ENCODE results near the gene SLC16A3. TPM values are rescaled to one million over a fixed set of nuclear protein-coding genes. Genes with fewer than 3 reads are reported as not detected.

The SLC16A3 gene
- total and polyA plus RNA-seq, 2 of the 4 experiments (the other 2 are of a cell fraction): 49.1 to 181 TPM

DNA sequence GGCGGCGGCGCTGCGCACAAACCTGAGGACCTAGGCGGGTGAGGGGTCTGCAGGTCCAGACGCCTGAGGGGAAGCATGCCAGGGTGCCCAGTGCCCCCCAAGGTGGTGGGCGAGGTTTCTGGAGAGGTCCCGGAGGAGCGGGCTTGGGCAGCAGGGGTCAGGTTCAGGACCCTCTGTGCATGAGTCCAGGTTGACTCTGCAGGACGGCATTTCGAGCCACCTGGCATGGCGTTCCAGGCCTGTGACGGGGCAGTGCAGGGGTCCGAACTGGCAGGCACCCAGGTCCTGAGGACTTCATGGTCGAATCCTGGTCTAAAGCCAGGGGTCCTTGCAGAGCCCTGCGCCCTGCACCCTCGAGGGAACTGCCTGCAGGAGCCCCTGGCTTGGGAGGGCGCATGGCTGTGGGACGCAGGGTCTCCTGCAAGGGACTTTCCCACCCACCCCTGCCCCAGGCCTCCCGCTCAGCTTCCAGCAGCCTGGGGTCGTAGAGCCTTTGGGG is 3.5 kb downstream of the SLC16A3 start:
- H3K4ac ChIP-seq (ENCODE audit: low read depth, low read length): no peak overlapping the region
- no peak for TF ChIP-seq CEBPB (IDR thresholded peaks at IDR 0.05; ENCODE audit: low read depth, low read length)
- H3K56ac ChIP-seq (ENCODE audit: extremely low read depth, insufficient read depth, low read length): no peak overlapping the region
- no peak overlapping the region for H4K8ac ChIP-seq (ENCODE audit: low read depth in 2 of 2, low read length in 2 of 2)
- no peak overlapping the region for H2BK120ac ChIP-seq (ENCODE audit: low read depth, low read length)
- intact Hi-C loops (cut with micrococcal nuclease) (no loop called here), dilution Hi-C loops (cut with HindIII; ENCODE audit: low sequenced_read_pairs, unreplicated experiment) (no loop called here), in situ Hi-C loops (cut with MboI; ENCODE audit: low sequenced_read_pairs) (no loop called here)
- peak overlapping the region; percentile 25; the same call in 1 of the 2 replicates for H4K91ac ChIP-seq (ENCODE audit: insufficient read depth, low read depth, low read length)
- BruUV-seq (replicated peaks): no TSS peak
- H3K4me1 ChIP-seq (ENCODE audit: control insufficient read depth, insufficient read depth, low read length): peaks cover 43% of the 10 kb centered on the region
- H3K27ac ChIP-seq (ENCODE audit: insufficient read depth, low read length): peak overlapping the region; percentile 91
- H2AK5ac ChIP-seq (ENCODE audit: low read depth, low read length): peak overlapping the region; percentile 39; the same call in 1 of the 2 replicates
- ChIA-PET CTCF (no interaction called here), POLR2A (ENCODE audit: unreplicated experiment) (no interaction called here)
- peaks cover 34% of the 10 kb centered on the region for H3K36me3 ChIP-seq (ENCODE audit: control insufficient read depth, insufficient read depth, low read length)
- H3K79me1 ChIP-seq (ENCODE audit: low read depth in 1 of 2, low read length in 2 of 2): peaks cover 0 to 66% of the 10 kb centered on the region in 2 experiments; a peak in 2 of 4 replicates
- H4K5ac ChIP-seq (ENCODE audit: low read depth, low read length): no peak overlapping the region
- H3K9ac ChIP-seq (ENCODE audit: low read depth, low read length): peak overlapping the region; percentile 91
- H3K4me2 ChIP-seq (ENCODE audit: low read depth, low read length): peak overlapping the region; percentile 87
- H2AK9ac ChIP-seq (replicated peaks; ENCODE audit: low read depth, low read length, poor library complexity): peak overlapping the region; percentile 99
- no peak overlapping the region for H2BK20ac ChIP-seq (ENCODE audit: low read depth, low read length)
- ATAC-seq (ENCODE audit: low read depth) (no peak), DNase-seq (no peak)
- peak overlapping the region; percentile 98 for H3K4me3 ChIP-seq (ENCODE audit: insufficient read depth, low read depth, low read length)
- no peak overlapping the region for H3K14ac ChIP-seq (replicated peaks; ENCODE audit: low read depth, low read length)
- no peaks in the 10 kb centered on the region for H3K9me1 ChIP-seq (ENCODE audit: insufficient read depth, low read length)
- no peak overlapping the region for H2BK15ac ChIP-seq (ENCODE audit: low read depth, low read length)
- H2AFZ ChIP-seq (replicated peaks; ENCODE audit: low read length, poor library complexity): no peak overlapping the region
- H3K27me3 ChIP-seq (ENCODE audit: control insufficient read depth, insufficient read depth, low read length): no peaks in the 10 kb centered on the region
- WGBS, 2 experiments (ENCODE audit: extremely low coverage in 2 of 2, insufficient read length in 1 of 2): 82% methylated on average over 19 of the region's 21 CpGs; no CpG with 5 or more reads in 1 of the 2 experiments
- H3K18ac ChIP-seq (ENCODE audit: low read depth, low read length): no peak overlapping the region
- H2BK5ac ChIP-seq (ENCODE audit: low read depth, low read length, poor library complexity, severe bottlenecking): peak overlapping the region; percentile 79
- H3K23ac ChIP-seq (ENCODE audit: low read depth, low read length): no peak overlapping the region
- H4K20me1 ChIP-seq (ENCODE audit: insufficient read depth, low read length): peaks cover 85% of the 10 kb centered on the region
- H3K9me3 ChIP-seq (ENCODE audit: control insufficient read depth, insufficient read depth, low read length): no peaks in the 10 kb centered on the region
